Tibial nerve (tissue), 4 donors: ENCODE measurements around the gene TMEM131L. TPM values are rescaled to one million over a fixed set of nuclear protein-coding genes. Genes with fewer than 3 reads are reported as not detected.

Source experiments
- DNase-seq, 2 donors: peaks; one replicate each; pipeline ENCODE4 v3.0.0-alpha.2; 2019; ENCODE audit warnings: low spot score in 2 of 2
- H3K27ac ChIP-seq, 4 donors: fragments of 200-600 bp; sonication (generic) in 3 of 4; one replicate each; pipeline ENCODE4 v1.5.1; 2017 to 2019; ENCODE audit warnings: mild to moderate bottlenecking in 1 of 4
- H3K27me3 ChIP-seq, 2 donors: fragments of 200-600 bp; sonication (generic) in 1 of 2; one replicate each; pipeline versions ENCODE4 v1.5.1 to v1.6.0; 2017 to 2019
- H3K36me3 ChIP-seq, 3 donors: fragments of 200-600 bp; sonication (generic); one replicate each; pipeline ENCODE4 v1.5.1; 2018 to 2019
- H3K4me1 ChIP-seq, 4 donors: fragments of 200-600 bp; sonication (generic) in 3 of 4; one replicate each; pipeline ENCODE4 v1.5.1; 2017 to 2019
- H3K4me3 ChIP-seq, 4 donors: fragments of 200-600 bp; sonication (generic) in 3 of 4; one replicate each; pipeline ENCODE4 v1.5.1; 2017 to 2019; ENCODE audit warnings: mild to moderate bottlenecking in 1 of 4, moderate library complexity in 1 of 4
- H3K9me3 ChIP-seq, 4 donors: fragments of 200-600 bp; sonication (generic) in 3 of 4; one replicate each; pipeline ENCODE4 v1.5.1; 2017 to 2019
- CTCF ChIP-seq, 5 experiments: fragments of 200-600 bp in 3 of 5; fragments of 450-650 bp in 2 of 5; sonication (generic) in 3 of 5; IDR thresholded peaks; one replicate each; pipeline ENCODE4 v1.5.1; 2016 to 2019; ENCODE audit warnings: antibody characterized with exemption in 5 of 5, mild to moderate bottlenecking in 3 of 5, moderate library complexity in 2 of 5
- EP300 ChIP-seq, 2 donors: sonication (generic); formaldehyde crosslinking; IDR thresholded peaks; one replicate each; pipeline ENCODE4 v1.6.1; 2017; ENCODE audit warnings: antibody characterized with exemption in 2 of 2, mild to moderate bottlenecking in 1 of 2
- POLR2A ChIP-seq, 2 donors: fragments of 450-650 bp; IDR thresholded peaks; one replicate each; pipeline ENCODE4 v1.6.1; 2017; ENCODE audit warnings: antibody characterized with exemption in 2 of 2, mild to moderate bottlenecking in 2 of 2, moderate library complexity in 2 of 2
- WGBS, 2 donors: methylation state at CpG; one replicate each; pipeline ENCODE4 v1.1.5; 2018; 5-methylcytosine and 5-hydroxymethylcytosine counted together
- total RNA-seq, 4 donors: library from RNA; depleted of rRNA; stranded (reverse); fragments of >200 nt; gene quantifications; one replicate each; pipeline ENCODE4 v1.1.0, GENCODE V29; 2016

Gene TMEM131L
- total RNA-seq, 4 donors from 2014 or later = 8.7 to 19.9 (median 12.1) TPM

- Histone ChIP-seq H3K4me1 (peaks cover 0 to 41% (median 10%) of the 10 kb centered on the region in 4 donors), H3K36me3 (no peaks in the 10 kb centered on the region), H3K27ac (no peak overlapping the region), H3K9me3 (no peaks in the 10 kb centered on the region), H3K4me3 (no peak overlapping the region), H3K27me3 (no peaks in the 10 kb centered on the region)
- no peak for TF ChIP-seq POLR2A (IDR thresholded peaks at IDR 0.05)
- no peak for TF ChIP-seq CTCF (IDR thresholded peaks at IDR 0.05)
- TF ChIP-seq EP300 (IDR thresholded peaks at IDR 0.05) = no peak
- WGBS, 2 donors = 87 to 88% methylated on average over 17 of the region's 17 CpGs
- no peak for DNase-seq
These were observed 56.0 kb downstream of the TMEM131L start for GRCh38 chr4:153521999-153522801.

- Histone ChIP-seq H3K4me1 (peaks cover 0 to 40% (median 11%) of the 10 kb centered on the region in 4 donors), H3K27ac (no peak overlapping the region)
These were observed 56.6 kb downstream of the TMEM131L start for GRCh38 chr4:153522802-153523094.

GRCh38 chr4:153523164-153523796, 57.1 kb downstream of the TMEM131L start:
- H3K36me3 ChIP-seq = no peaks in the 10 kb centered on the region
- WGBS, 2 donors = 51 to 56% methylated on average over 5 of the region's 5 CpGs
- no peaks in the 10 kb centered on the region for H3K27me3 ChIP-seq
- H3K9me3 ChIP-seq = no peaks in the 10 kb centered on the region
- no peak for DNase-seq
- peak overlapping the region in 1 of 4 donors; percentile 5 for H3K27ac ChIP-seq
- TF ChIP-seq CTCF (IDR thresholded peaks at IDR 0.05) (no peak), POLR2A (IDR thresholded peaks at IDR 0.05) (no peak), EP300 (IDR thresholded peaks at IDR 0.05) (no peak)
- H3K4me1 ChIP-seq = peaks cover 0 to 35% (median 12%) of the 10 kb centered on the region in 4 donors
- H3K4me3 ChIP-seq = no peak overlapping the region

More at GRCh38 chr4:153522802-153523094, 56.6 kb downstream of the TMEM131L start:
- Histone ChIP-seq H3K4me3 (no peak overlapping the region), H3K9me3 (no peaks in the 10 kb centered on the region), H3K27me3 (no peaks in the 10 kb centered on the region), H3K36me3 (no peaks in the 10 kb centered on the region)
- 84 to 92% methylated on average over 1 of the region's 1 CpG for WGBS, 2 donors
- no peak for DNase-seq
- TF ChIP-seq EP300 (IDR thresholded peaks at IDR 0.05) (no peak), CTCF (IDR thresholded peaks at IDR 0.05) (no peak)

GRCh38 chr4:153523941-153524386, 57.8 kb downstream of the TMEM131L start:
- Histone ChIP-seq H3K36me3 (no peaks in the 10 kb centered on the region), H3K9me3 (no peaks in the 10 kb centered on the region), H3K27me3 (no peaks in the 10 kb centered on the region), H3K4me1 (peaks cover 0 to 28% (median 12%) of the 10 kb centered on the region in 4 donors), H3K27ac (peak overlapping the region in 1 of 4 donors; percentile 5), H3K4me3 (no peak overlapping the region)
- DNase-seq = no peak
- 45 to 47% methylated on average over 4 of the region's 4 CpGs for WGBS, 2 donors
- TF ChIP-seq CTCF (IDR thresholded peaks at IDR 0.05) = no peak
- no peak for TF ChIP-seq EP300 (IDR thresholded peaks at IDR 0.05)
- no peak for TF ChIP-seq POLR2A (IDR thresholded peaks at IDR 0.05)

- H3K36me3 ChIP-seq = no peaks in the 10 kb centered on the region
- TF ChIP-seq POLR2A (IDR thresholded peaks at IDR 0.05) = no peak
- TF ChIP-seq EP300 (IDR thresholded peaks at IDR 0.05) = no peak
- no peak for TF ChIP-seq CTCF (IDR thresholded peaks at IDR 0.05)
- DNase-seq = no peak
- no peak overlapping the region for H3K4me3 ChIP-seq
- 91 to 94% methylated on average over 4 of the region's 4 CpGs for WGBS, 2 donors
- no peaks in the 10 kb centered on the region for H3K9me3 ChIP-seq
- H3K4me1 ChIP-seq = peaks cover 0 to 27% (median 14%) of the 10 kb centered on the region in 4 donors
- H3K27ac ChIP-seq = peak overlapping the region in 1 of 4 donors; percentile 8
- no peaks in the 10 kb centered on the region for H3K27me3 ChIP-seq
These were observed 58.5 kb downstream of the TMEM131L start for GRCh38 chr4:153524682-153525081.
